ENCODE data around the gene SUPT3H.

GRCh38 chr6:45256697-45257695 lies 120.7 kb downstream of the SUPT3H start:
- TF ChIP-seq EZH2 (IDR thresholded peaks at IDR 0.05; ENCODE audit: low read depth, low read length, severe bottlenecking) (no peak), CTCF (IDR thresholded peaks at IDR 0.05; ENCODE audit: control extremely low read depth in 1 of 3, insufficient read depth in 1 of 3, low read depth in 1 of 3, low read length in 3 of 3) (no peak), TEAD4 (IDR thresholded peaks at IDR 0.05; ENCODE audit: low read depth, low read length) (no peak), SIN3A (conservative IDR thresholded peaks at IDR 0.05 in 1 of 2, IDR thresholded peaks at IDR 0.05 in 1 of 2; ENCODE audit: low read depth in 1 of 2, low read length in 2 of 2) (no peak), POLR2A (IDR thresholded peaks at IDR 0.05; ENCODE audit: control extremely low read depth in 1 of 2, low read depth in 2 of 2, low read length in 2 of 2) (no peak)
